ENCODE measurements around the gene LRP1B.

LRP1B gene

DNA sequence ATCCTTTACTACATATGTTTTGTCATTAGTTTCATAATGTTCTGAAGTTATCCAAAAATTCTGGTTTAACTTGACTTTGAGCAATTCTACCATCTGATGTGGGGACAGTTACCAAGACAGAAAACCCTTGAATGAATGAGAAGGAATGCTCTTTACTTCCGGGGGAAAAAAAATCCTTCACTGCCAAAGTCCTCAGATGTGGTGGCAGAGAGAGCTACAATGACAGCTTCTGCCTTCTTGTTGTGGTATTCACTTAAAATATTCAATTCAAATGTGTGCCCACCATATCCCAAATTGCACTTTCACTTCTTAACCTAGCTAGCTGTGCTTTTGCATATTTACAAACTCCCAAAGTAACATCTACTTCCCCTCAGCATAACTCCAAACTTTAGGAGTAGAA is 1818.9 kb downstream of the LRP1B start:
- no peak for TF ChIP-seq FOXM1 (IDR thresholded peaks at IDR 0.05; ENCODE audit: borderline replicate concordance, low read depth)
- TF ChIP-seq REST (IDR thresholded peaks at IDR 0.05; ENCODE audit: low read depth): no peak
- TF ChIP-seq RAD21 (IDR thresholded peaks at IDR 0.05; ENCODE audit: low read depth): no peak
- no peak for TF ChIP-seq TEAD4 (IDR thresholded peaks at IDR 0.05)

DNA sequence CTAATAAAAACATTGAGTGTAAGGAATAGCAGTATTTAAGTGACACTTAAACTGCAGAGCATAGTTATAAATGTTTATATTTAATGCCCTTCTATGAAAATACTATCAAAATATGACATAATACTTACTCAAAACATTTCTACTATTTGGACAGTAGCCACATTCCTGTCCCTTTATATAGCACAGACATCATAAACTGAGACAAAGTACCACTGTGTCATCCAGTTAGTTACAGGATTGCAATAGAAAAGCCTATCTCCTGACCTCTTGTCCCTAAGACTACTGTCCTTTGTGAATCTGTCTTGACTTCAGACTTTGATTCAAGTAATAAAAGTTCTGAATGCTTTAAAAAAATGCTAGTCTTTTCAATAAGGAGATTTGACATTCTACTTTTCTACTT is 1822.1 kb downstream of the LRP1B start:
- TF ChIP-seq, protein P1, sequence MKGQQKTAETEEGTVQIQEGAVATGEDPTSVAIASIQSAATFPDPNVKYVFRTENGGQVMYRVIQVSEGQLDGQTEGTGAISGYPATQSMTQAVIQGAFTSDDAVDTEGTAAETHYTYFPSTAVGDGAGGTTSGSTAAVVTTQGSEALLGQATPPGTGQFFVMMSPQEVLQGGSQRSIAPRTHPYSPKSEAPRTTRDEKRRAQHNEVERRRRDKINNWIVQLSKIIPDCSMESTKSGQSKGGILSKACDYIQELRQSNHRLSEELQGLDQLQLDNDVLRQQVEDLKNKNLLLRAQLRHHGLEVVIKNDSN (IDR thresholded peaks at IDR 0.05): no peak
- TF ChIP-seq NFIC (IDR thresholded peaks at IDR 0.05) (no peak), FOXM1 (IDR thresholded peaks at IDR 0.05; ENCODE audit: borderline replicate concordance, low read depth) (no peak), TAF1 (IDR thresholded peaks at IDR 0.05; ENCODE audit: low read depth) (no peak), RAD21 (IDR thresholded peaks at IDR 0.05; ENCODE audit: low read depth) (no peak), EGR1 (IDR thresholded peaks at IDR 0.05) (no peak), YY1 (IDR thresholded peaks at IDR 0.05; ENCODE audit: low read depth) (no peak)

GRCh38 chr2:140307532-140307931 is 1823.3 kb downstream of the LRP1B start:
- TF ChIP-seq REST (IDR thresholded peaks at IDR 0.05; ENCODE audit: low read depth) (no peak), CEBPB (IDR thresholded peaks at IDR 0.05) (no peak), EP300 (IDR thresholded peaks at IDR 0.05; ENCODE audit: borderline replicate concordance) (no peak), ZBTB7A (IDR thresholded peaks at IDR 0.05; ENCODE audit: low read depth) (no peak), TCF12 (IDR thresholded peaks at IDR 0.05; ENCODE audit: low read depth) (no peak), TEAD4 (IDR thresholded peaks at IDR 0.05) (no peak), NFIC (IDR thresholded peaks at IDR 0.05) (no peak), CREB1 (IDR thresholded peaks at IDR 0.05; ENCODE audit: low read depth) (no peak), RAD21 (IDR thresholded peaks at IDR 0.05; ENCODE audit: low read depth) (no peak)
- TF ChIP-seq, protein P2, sequence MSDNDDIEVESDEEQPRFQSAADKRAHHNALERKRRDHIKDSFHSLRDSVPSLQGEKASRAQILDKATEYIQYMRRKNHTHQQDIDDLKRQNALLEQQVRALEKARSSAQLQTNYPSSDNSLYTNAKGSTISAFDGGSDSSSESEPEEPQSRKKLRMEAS (IDR thresholded peaks at IDR 0.05): no peak
- TF ChIP-seq, protein P1 (IDR thresholded peaks at IDR 0.05): no peak

DNA sequence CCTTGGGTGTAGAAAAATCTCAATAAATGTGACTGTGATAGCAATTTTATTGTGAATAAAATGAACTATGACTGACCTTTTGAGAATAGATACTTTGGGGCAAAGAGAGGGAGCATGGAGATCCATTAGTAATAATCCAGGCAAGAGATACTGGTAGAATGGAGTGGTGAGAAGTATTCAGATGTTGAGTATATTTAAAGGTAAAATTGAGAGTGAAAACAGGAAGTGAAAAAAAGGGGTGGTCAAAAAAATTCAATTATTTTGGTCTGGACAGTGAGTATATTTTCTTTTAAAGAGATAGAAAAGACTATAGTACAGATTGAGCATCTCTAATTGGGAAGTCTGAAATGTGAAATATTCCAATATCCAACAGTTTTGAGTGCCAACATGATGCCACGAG is 1835.0 kb downstream of the LRP1B start:
- TF ChIP-seq ZBTB7A (IDR thresholded peaks at IDR 0.05; ENCODE audit: low read depth) (no peak), TEAD4 (IDR thresholded peaks at IDR 0.05) (no peak), REST (IDR thresholded peaks at IDR 0.05; ENCODE audit: low read depth) (no peak)
- TF ChIP-seq, protein P2 (IDR thresholded peaks at IDR 0.05): no peak

DNA sequence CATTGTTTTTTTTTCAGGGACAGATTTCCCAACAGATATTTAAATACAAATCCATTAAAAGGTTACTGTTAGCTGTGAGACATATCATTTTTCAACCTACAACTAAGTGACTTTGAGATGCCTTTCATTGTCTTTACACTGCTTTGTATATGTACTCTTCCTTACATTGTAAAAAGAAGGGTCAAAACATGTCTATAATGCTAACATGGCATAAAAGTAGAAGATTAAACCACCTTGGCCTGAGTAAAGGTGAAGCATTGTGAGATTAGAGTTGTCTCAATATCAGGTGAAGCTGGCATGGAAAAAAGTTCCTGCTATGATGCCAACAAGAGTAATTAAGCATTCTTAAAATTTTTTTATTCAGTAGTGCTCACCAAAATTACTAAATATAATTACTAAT is 1842.1 kb downstream of the LRP1B start:
- TF ChIP-seq TAF1 (IDR thresholded peaks at IDR 0.05; ENCODE audit: low read depth): no peak
- no peak for TF ChIP-seq EGR1 (IDR thresholded peaks at IDR 0.05)

DNA sequence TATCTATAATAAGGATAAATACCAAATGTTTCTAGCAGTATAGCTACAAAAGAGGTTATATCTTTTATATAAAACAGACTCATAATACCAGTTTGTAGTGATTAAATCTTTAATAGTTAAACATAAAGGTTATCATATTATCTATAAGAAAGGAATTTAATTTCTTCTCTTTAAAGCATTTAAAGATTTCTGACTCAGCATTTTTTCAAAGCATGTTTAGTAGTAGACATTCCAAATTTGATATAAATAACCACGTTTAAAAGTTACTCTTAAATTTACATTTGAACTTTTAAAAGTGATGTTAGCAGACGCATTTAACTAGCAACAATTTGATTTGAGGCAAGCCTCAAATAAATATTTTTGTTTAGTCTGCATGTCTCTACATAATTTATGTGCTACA is 1842.6 kb downstream of the LRP1B start:
- TF ChIP-seq TAF1 (IDR thresholded peaks at IDR 0.05; ENCODE audit: low read depth): no peak
- no peak for TF ChIP-seq YY1 (IDR thresholded peaks at IDR 0.05; ENCODE audit: low read depth)
- no peak for TF ChIP-seq REST (IDR thresholded peaks at IDR 0.05; ENCODE audit: low read depth)
- TF ChIP-seq, protein P1 (IDR thresholded peaks at IDR 0.05): no peak
- TF ChIP-seq CEBPB (IDR thresholded peaks at IDR 0.05): no peak
- no peak for TF ChIP-seq EGR1 (IDR thresholded peaks at IDR 0.05)
- TF ChIP-seq, protein P2 (IDR thresholded peaks at IDR 0.05): no peak
- TF ChIP-seq TEAD4 (IDR thresholded peaks at IDR 0.05): no peak
- TF ChIP-seq EP300 (IDR thresholded peaks at IDR 0.05; ENCODE audit: borderline replicate concordance): no peak
- no peak for TF ChIP-seq RAD21 (IDR thresholded peaks at IDR 0.05; ENCODE audit: low read depth)
- TF ChIP-seq TCF12 (IDR thresholded peaks at IDR 0.05; ENCODE audit: low read depth): no peak
- no peak for TF ChIP-seq ZBTB7A (IDR thresholded peaks at IDR 0.05; ENCODE audit: low read depth)
- no peak for TF ChIP-seq NFIC (IDR thresholded peaks at IDR 0.05)
- TF ChIP-seq CREB1 (IDR thresholded peaks at IDR 0.05; ENCODE audit: low read depth): no peak
- TF ChIP-seq FOXM1 (IDR thresholded peaks at IDR 0.05; ENCODE audit: borderline replicate concordance, low read depth): no peak

Data from Ishikawa (cell line).